ENCODE results near the gene PPP6R2.
"Not testable (repeated sequence)": the region's sequence is repeated elsewhere in the genome, so short reads cannot be mapped to it uniquely, and the experiment has no call there.

PPP6R2 gene

DNA sequence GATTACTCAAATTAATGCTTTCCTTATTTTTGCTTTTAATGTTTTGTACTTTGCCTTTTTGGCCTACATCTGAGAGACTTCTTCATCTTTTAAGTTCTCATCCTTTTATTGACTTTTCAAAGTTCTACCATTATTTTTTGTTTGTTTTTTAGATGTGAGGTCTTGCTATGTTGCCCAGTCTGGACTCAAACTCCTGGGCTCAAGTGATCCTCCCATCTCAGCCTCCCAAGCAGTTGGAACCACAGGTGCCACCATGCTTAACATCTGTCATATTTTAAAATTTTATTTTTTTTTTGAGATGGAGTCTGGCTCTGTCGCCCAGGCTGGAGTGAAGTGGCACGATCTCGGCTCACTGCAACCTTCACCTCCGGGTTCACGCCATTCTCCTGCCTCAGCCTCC is 57.8 kb downstream of the PPP6R2 start:
- DNase-seq (ENCODE audit: low spot score) = no peak

DNA sequence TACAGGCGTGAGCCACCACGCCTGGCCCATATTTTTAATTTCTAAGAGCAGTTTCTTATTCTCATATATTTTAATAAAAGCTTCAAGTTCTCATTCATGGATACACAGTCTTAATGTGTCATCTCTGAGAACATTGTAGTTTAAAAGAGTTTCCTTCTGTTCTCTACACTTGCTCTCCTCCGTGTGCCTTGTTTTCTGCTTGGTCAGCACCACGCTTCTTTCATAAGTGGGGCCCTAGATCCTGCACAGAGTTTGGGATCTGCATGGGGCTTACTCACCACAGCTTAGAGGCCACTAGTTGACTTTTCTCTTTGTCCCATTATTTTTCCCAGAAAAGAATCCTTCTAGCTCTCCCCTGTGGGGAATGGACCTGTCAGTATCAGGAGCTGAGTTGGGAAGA is 58.8 kb downstream of the PPP6R2 start:
- DNase-seq (ENCODE audit: low spot score) = no peak

DNA sequence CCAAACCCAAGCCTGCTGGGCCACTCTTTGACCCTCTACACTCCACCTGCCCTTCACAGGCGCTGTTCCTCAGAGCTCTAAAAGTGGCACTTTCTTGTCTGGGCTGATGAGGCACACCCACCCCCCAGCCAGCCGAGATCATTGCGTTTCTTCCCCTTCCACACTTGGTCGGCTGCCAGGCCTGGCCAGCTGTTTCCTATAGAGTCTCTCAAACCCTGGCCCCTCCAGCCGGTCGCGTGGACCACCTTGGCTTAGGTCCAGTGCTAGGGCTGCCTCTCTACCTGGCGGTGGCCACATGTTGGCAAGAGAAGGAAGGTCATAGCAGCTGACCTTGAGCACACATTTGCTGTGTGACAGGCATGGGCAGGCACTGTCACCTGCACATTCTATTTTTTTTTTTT is 60.6 kb downstream of the PPP6R2 start:
- DNase-seq (ENCODE audit: low spot score) = no peak

DNA sequence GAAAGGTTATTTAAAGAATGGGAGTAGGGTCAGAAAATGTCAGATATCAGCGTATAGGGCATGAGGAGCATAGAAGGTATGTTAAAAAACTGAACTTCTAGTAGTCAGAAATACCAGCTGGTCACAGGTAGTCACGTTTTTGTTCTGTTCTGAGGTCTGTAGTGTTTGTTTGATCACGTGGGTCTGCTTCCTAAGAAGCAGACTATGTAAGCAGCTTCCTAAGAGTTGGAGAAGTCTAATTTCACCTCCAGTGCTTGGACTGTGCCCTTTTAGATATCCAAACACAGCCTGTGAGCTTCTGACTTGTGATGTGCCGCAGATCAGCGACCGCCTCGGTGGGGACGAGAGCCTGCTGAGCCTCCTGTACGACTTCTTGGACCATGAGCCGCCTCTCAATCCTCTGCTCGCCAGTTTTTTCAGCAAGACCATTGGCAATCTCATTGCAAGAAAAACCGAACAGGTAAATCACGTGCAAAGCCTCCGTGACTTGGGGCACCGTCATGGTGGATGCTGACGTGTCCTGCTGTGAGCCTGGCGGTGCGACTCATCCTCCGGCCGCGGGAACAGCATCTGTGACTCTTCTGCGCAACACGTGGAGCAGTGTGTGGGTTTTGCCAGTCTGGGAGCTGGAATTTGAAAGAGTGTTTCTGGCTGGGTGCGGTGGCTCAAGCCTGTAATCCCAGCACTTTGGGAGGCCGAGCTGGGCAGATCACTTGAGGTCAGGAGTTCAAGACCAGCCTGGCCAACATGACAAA is 63.5 kb downstream of the PPP6R2 start:
- DNase-seq (ENCODE audit: low spot score) = no peak

DNA sequence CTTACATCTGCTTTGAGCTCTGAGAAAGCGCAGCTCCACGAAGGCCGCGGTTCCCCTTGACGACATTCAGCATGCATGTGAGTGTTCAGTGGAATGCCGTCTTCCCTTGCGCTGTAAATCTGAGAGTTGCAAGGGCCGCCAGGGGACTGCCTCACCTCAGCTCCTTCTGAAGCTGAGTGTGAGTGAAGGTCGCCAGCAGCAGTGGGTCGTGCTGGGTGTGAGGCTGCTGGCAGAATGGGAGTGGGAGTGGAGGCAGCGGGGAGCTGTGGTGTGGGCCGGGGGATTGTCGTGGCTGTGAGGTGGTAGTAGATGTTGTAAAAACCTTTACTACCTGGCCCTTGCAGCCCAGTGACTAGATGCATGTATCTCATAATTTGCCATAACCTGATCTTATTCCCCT is 65.2 kb downstream of the PPP6R2 start:
- DNase-seq (ENCODE audit: low spot score) = no peak

DNA sequence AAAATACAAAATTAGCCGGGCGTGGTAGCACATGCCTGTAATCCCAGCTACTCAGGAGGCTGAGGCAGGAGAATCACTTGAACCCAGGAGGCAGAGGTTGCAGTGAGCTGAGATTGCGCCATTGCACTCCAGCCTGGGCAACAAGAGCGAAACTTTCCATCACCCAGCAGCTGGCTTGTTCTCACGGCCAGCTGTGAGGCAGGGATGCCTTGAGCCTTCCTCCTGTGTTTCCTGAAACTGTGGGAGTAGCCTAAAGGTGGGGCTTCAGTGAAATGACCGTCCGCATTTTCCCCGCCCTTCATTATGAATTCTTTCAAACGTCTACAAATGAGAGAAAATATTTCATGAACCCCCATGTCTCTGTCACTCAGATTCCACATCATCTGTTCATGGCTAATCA is 65.8 kb downstream of the PPP6R2 start:
- DNase-seq (ENCODE audit: low spot score) = not testable (repeated sequence)

DNA sequence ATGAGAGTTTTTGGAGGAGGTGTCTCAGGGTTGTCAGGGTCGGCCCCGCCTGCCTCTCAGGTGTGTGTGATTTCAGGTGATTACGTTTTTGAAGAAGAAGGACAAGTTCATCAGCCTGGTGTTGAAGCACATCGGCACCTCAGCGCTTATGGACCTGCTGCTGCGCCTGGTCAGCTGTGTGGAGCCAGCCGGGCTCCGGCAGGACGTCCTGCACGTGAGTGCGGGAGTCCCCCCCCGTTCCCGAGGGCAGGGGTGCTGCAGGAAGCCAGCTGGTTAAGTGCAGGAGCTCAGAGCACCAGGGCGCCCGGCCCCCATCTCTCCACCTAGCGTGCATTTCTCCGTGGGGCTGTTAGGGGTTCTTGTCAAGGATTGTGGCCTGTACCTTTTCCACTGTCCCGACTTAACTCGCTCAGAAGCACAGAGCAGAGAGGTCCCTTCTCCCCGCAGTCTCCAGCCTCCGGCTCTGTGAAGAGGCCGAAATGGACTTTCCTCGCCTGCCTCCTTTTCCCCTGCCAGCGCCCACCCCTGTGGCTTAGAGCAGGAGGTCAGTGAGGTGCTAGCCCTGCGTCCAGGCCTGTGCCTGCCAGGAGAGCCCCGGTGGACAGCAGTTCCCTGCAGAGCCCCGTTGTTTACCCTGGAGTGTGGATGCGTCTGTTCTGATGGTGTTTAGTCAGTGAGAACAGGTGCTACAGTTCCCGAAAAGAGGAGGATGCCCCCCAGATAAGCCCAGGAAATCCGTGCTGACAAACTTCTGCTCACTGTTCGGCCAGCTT is 71.5 kb downstream of the PPP6R2 start:
- no peak for DNase-seq (ENCODE audit: low spot score)

DNA sequence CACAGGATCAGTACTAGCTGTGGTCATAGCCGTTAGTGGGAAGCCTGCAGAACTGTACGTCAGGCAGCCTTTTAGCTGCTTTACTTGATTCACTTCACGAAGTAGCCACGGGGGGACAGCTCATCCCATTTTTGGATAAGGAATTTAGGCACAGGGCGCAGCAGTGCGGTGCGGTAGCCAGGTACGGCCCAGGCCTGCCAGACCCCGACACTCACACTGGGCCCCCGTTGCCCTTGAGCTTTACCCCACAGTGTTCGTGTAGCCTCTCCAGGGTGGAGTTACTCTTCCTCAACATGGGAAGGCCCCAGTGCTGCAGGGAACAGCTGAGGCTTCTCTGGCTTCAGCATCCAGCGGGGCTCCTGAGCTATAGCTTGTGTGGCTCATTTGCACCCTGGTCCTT is 72.3 kb downstream of the PPP6R2 start:
- no peak for DNase-seq (ENCODE audit: low spot score)

DNA sequence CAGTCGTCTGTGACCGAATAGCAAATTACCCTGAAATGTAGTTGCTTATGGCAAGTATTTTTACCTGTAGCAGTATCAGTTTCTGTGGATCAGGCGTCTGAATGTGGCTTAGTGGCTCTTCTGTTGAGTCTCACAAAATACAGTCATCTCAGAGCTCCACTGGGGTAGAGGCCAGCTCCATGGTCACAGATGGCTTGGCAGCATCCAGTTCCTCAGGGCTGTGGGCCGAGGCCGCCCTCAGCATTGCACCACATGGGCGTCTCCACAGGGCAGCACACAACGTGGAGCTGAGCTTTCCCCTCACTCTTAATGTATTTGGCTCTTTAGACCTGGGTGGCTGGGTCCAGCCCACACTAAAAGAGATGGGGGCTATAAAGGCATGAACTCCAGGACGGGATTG is 73.9 kb downstream of the PPP6R2 start:
- DNase-seq (ENCODE audit: low spot score) = no peak

DNA sequence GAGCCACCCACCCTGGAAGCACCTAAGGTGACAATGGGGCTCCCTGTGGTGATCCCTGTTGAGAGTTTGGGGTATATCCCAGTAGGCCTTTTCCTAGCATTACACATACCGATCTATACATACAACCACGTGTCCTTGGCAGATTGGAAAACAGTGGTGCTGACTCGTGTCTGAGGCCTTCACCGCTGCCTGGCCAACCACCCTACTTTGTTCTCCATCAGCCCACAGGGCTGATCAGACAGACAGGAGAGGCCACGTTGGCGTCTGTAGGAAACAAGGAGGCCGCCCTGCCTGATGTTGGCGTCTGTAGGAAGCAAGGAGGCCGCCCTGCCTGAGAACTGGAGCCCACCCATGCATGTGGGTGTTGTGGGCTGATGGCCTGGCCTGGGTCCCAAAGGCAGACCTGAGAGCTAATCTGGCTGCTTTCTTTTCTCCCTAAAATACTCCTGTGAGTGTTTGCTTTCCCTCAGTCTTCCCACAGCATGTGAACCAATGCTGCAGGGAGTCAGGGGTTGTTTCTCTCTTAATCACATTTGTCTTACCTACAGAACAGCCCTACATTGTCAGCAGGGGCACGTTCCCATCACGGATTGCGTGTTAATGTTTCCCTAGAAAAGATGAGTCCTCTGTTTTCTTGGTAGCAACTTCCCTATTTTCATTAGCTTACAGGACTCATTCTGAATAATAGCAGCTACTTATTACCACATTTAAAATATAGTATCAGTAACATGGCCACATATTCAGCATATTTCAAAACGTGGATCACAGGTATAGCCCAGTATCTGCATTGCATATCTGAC is 74.5 kb downstream of the PPP6R2 start:
- no peak for DNase-seq (ENCODE audit: low spot score)

DNA sequence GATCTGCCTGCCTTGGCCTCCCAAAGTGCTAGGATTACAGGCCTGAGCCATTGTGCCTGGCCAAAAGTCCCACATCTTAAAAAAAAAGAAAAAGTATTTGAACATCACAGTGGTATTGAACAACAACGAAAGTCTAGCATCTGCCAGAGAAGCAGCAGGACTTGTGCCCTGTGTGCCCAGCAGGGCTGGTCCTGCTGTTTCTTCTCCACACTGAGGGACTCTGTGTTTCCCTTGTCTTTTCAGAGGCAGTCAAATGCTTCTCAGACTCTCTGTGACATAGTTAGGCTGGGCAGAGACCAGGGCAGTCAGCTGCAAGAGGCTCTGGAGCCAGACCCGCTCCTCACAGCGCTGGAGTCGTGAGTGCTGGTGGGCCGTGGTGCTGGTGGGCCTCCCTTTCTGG is 75.5 kb downstream of the PPP6R2 start:
- no peak for DNase-seq (ENCODE audit: low spot score)

DNA sequence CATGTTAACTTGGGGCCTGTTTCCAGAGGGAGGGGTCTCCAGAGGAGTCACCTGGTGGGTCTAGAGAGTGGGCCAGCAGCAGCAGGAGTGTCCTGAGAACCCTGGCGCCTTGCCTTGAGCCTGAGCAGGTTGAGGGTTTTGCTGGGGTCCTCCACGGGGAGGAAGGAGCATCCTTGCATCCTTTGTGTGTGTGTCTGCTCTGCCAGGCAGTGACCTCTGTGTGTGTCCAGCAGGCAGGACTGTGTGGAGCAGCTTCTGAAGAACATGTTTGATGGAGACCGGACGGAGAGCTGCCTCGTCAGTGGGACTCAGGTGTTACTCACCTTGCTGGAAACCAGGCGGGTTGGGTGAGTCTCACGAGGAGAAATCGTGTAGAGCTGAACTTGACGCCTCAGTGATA is 76.0 kb downstream of the PPP6R2 start:
- DNase-seq (ENCODE audit: low spot score) = no peak

DNA sequence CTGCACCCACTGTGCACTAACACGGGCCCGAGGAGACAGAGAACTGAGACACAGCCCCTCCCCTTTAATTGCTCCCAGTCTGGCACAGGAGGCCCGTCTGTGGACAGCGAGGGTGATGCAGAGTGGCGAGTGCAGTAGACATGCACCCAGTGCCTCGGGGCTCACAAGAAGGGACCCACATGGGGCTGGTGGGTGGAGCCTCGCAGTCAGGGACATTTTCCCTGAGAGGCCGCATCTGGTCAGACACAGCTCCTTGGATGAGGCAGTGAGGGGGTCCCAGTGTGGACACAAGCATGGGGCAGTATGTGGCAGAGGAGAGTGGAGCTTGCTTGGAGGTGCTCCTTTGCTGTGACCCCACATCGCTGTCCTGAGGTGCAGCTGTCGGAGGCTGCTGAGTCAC is 76.9 kb downstream of the PPP6R2 start:
- DNase-seq (ENCODE audit: low spot score) = no peak

DNA sequence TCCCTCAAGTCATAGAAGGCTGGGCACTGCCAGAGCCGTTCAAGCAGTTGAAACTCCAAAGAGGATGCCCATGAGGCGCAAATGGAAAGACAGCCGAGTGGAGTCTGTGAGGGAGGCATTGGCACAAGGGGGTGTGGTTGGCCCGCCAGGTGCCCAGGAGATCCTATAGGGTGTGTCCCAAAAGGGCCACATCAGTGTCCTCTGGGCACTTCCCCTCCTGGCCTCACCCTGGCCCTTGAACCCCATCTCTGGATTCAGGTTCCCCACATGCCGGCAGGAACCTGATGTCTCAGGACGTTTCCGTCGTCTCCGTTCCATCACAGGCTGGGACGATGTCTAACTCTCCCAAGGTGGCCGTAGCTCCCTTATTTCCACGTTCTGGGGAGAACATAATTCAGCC is 77.5 kb downstream of the PPP6R2 start:
- no peak for DNase-seq (ENCODE audit: low spot score)

DNA sequence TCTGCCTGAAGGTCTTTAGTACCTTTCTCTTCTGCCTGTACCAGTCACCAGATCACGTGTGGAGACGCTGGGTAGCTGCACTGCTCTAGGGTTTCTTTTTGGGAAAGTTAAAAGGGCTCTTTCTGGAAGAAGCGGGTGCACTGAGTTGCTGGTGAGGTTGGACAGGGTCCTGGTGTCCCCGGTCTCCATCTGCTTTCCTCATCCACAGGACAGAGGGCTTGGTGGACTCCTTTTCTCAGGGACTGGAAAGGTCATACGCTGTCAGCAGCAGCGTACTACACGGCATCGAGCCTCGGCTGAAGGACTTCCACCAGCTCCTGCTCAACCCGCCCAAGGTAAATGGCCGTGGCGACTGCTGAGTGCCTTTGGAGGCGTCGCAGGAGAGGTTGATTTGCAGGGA is 78.9 kb downstream of the PPP6R2 start:
- no peak for DNase-seq (ENCODE audit: low spot score)

DNA sequence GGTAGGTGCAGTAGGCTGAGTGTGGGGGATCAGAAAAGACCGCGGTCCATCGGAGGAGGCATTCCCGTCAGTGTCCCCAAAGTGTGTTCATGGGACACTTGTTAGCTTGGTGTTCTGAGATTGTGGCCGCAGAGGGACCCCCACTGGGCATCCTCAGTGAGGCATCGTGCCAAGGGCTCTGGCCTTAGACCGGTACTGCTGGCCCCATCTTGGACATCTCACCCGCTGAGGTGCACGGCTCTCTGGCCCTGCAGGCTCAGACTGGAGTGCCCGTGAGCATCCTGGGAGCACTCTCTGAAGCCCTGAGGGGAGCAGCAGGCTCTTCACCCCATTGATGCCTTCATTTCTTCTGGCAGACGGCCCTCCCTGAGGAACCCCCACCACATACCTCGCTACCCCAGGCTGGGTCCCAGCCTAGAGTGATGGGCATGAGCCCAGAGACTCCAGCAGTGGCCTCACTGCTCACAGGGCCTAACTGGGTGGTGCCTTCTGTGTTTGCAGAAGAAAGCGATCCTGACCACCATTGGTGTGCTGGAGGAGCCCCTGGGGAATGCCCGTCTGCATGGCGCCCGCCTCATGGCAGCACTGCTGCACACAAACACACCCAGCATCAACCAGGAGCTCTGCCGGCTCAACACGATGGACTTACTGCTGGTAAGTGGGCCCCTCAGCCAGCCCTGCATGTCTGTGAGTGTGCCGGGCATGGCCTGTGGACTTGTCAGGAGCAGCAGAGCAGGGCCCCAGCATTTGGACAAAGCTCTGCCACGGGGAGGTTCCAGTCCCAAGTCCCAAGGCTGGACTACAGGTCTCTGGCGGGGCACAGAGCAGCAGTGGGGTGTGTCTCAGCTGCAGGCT is 80.1 kb downstream of the PPP6R2 start:
- DNase-seq (ENCODE audit: low spot score) = no peak

DNA sequence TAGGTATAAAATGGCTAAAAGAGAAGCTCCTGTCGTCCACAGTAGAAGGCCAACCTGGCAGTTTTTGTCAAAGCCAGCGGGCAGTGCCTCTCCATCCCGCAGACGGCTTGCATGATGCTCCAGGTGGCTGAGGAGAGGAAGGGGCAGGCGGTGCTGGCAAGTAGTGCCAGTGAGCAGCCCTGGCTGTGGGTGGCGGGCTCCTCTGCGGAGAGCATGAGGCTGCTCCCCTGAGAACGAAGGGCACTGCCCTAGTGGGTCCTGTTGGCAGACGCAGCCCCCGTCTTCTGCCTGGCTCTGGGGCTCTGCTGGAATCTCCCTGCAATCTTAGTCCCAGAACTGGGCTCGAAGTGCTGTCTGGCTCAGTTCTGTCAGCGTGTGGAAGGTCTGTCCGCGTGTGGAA is 80.8 kb downstream of the PPP6R2 start:
- no peak for DNase-seq (ENCODE audit: low spot score)

DNA sequence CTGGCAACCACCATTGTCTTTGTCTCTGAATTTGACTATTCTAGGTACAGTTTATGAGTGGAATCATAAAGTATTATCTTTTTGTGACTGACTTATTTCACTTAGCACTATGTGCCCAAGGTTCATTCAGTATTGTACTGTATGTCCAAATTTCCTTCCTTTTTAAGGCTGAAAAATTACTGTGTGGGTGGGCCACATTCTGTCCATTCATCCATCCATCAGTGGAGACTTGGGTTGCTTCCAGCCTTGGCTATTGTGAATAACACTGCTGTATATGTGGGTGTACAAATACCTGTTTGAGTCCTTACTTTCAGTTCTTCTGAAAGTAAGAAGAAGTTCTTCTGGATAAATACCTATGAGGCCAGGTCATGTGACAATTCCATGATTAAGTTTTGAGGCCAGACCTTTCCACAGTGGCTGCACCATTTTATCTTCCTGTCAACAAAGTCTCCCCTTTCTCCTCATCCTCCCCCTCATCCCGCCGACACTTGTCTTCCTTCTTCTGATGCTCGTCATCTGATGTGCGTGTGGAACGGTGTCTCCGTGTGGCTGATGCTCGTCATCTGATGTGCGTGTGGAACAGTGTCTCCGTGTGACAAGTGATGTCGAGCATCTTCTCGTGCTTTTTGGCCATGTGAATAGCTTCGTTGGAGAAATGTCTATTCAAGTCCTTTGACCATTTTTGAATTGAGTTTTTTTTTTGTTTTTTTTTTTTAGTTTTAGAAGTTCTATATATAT is 82.2 kb downstream of the PPP6R2 start:
- DNase-seq (ENCODE audit: low spot score) = no peak

DNA sequence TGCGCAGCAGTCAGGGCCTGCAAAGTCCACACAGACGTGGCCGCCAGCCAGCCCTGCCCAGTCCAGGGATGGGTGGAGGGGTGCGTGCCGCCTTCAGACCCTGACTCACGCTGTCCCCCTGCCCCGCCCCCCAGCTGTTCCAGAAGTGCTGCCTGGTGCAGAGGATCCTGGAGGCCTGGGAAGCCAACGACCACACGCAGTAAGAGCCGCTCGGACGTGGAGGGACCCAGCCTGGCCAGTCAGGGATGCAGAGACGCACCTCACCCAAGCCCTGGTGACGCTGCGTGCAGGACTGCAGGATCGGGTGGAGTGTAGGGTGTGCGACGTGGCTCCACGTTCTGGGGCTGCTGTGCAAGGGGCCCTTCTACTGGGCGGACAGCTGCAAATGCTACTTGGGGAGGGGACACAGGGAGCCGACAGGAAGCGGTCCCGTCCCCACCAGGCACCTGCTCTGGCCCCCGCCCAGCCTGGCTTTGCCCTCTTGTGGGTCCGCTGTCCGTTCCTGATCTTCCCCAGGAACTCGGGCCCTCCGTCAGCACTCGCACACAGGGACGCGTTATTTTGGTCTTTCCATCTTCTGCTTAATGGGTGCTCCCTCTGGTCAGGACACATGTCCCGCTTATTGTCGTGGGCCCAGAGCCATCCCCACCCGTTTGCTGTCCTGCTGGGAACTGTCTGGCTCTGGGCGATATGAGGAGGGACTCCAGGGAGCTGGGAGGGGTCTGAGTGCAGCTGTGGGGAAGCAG is 89.2 kb downstream of the PPP6R2 start:
- no peak for DNase-seq (ENCODE audit: low spot score)

DNA sequence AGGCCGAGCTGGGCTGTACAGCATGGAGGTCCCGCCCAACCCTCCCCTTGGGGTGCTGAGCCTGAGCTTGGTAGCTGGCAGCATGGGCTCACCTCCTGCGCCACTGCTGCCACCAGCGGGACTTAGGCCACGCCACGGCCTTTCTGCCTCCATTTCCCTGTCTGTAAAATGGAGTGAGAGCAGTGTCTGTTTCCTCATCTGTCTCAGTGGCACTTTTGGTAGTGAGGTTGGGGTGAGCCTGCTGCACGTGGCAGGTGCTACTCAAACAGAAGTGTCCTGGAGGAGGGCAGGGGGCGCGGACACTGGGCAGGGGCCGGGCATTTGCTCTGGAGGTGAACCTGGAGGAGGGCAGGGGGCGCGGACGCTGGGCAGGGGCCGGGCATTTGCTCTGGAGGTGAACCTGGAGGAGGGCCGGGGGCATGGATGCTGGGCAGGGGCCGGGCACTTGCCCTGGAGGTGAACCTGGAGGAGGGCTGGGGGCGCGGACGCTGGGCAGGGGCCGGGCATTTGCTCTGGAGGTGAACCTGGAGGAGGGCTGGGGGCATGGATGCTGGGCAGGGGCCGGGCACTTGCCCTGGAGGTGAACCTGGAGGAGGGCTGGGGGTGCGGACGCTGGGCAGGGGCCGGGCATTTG is 89.9 kb downstream of the PPP6R2 start:
- not testable (repeated sequence) for DNase-seq (ENCODE audit: low spot score)
